Measurements from ENCODE around the gene PTPRCAP.

DNA sequence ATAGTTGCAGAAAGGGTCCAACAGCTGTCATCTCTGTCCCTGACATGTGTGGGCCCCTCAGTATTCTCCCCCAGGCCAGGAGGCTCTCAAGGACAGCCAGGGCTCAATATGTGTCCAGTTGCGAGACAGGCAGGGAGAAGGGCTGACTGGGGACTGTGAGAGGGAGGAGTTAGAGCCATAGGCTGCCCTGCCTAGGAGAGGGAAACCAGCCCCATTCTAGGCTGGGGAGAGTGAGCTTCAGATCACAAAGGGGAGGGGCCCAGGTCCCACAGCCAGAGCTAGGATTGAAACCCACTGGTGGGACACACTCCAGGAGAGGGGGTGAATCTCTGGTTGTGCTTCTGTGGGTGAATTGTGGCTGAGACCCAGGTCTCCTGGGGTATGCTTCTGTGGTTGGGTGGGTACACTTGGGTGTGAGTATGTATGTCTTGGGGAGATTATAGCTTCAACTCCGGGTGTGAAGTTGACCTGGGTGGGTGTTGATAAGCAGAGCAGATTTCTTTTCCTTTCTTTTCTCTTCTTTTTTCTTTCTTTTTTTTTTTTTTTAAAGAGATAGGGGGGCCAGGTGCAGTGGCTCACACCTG, 24.1 kb downstream of the PTPRCAP start:
- TF ChIP-seq, protein P1, sequence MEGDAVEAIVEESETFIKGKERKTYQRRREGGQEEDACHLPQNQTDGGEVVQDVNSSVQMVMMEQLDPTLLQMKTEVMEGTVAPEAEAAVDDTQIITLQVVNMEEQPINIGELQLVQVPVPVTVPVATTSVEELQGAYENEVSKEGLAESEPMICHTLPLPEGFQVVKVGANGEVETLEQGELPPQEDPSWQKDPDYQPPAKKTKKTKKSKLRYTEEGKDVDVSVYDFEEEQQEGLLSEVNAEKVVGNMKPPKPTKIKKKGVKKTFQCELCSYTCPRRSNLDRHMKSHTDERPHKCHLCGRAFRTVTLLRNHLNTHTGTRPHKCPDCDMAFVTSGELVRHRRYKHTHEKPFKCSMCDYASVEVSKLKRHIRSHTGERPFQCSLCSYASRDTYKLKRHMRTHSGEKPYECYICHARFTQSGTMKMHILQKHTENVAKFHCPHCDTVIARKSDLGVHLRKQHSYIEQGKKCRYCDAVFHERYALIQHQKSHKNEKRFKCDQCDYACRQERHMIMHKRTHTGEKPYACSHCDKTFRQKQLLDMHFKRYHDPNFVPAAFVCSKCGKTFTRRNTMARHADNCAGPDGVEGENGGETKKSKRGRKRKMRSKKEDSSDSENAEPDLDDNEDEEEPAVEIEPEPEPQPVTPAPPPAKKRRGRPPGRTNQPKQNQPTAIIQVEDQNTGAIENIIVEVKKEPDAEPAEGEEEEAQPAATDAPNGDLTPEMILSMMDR (conservative IDR thresholded peaks at IDR 0.05; ENCODE audit: low read depth, low read length) = no peak
- TF ChIP-seq EZH2phosphoT487 (IDR thresholded peaks at IDR 0.05; ENCODE audit: borderline replicate concordance, low read length) = no peak
